NCI-H82 (cell line): ENCODE results near the gene CHD3.

Experiments
- DNase-seq: peaks from one replicate; lab custom pipeline; 2025; lab: John Stamatoyannopoulos, UW

Gene CHD3

GRCh38 chr17:7864995-7865650 is 23.5 kb upstream of the CHD3 start:
- DNase-seq, result no peak

- DNase-seq, result no peak
These were observed 20.7 kb upstream of the CHD3 start for GRCh38 chr17:7867881-7868329.

GRCh38 chr17:7873051-7873450 is 15.5 kb upstream of the CHD3 start:
- no peak for DNase-seq

GRCh38 chr17:7875804-7876370 is 12.7 kb upstream of the CHD3 start:
- DNase-seq, result no peak

GRCh38 chr17:7878234-7878633 is 10.4 kb upstream of the CHD3 start:
- DNase-seq, result no peak

- peak; percentile 59 for DNase-seq
These were observed 8.3 kb upstream of the CHD3 start for GRCh38 chr17:7880076-7880868.

GRCh38 chr17:7881276-7882054 is 7.1 kb upstream of the CHD3 start:
- peak; percentile 89 for DNase-seq

GRCh38 chr17:7882068-7882467 is 6.5 kb upstream of the CHD3 start:
- peak; percentile 59 for DNase-seq

GRCh38 chr17:7882629-7883028 is 6.0 kb upstream of the CHD3 start:
- DNase-seq, result peak; percentile 42

- peak; percentile 31 for DNase-seq
These were observed 4.7 kb upstream of the CHD3 start for GRCh38 chr17:7883781-7884386.

- DNase-seq, result peak; percentile 48
These were observed 3.8 kb upstream of the CHD3 start for GRCh38 chr17:7884581-7885366.

GRCh38 chr17:7885367-7886226 is 3.0 kb upstream of the CHD3 start:
- peak; percentile 77 for DNase-seq

GRCh38 chr17:7886227-7887037 is 2.2 kb upstream of the CHD3 start:
- DNase-seq, result peak; percentile 69

- no peak for DNase-seq
These were observed 1.5 kb upstream of the CHD3 start for GRCh38 chr17:7887038-7887481.

- peak; percentile 98 for DNase-seq
These were observed 956 bp upstream of the CHD3 start for GRCh38 chr17:7887482-7888183.

GRCh38 chr17:7889166-7889955 is 772 bp downstream of the CHD3 start:
- peak; percentile 96 for DNase-seq

GRCh38 chr17:7893187-7893880 is 4.7 kb downstream of the CHD3 start:
- DNase-seq, result no peak
